HG02642 (cell line): ENCODE measurements around the gene CTDSPL.
"Not testable (repeated sequence)": the region's sequence is repeated elsewhere in the genome, so short reads cannot be mapped to it uniquely, and the experiment has no call there.

ENCODE experiments used
- ATAC-seq: cut with Tn5 transposase; IDR thresholded peaks from one replicate; pipeline ENCODE4 v1.9.1; 2021; ENCODE audit warnings: mild to moderate bottlenecking; ENCODE audit not compliant: unreplicated experiment, poor library complexity

CTDSPL gene, protein sequence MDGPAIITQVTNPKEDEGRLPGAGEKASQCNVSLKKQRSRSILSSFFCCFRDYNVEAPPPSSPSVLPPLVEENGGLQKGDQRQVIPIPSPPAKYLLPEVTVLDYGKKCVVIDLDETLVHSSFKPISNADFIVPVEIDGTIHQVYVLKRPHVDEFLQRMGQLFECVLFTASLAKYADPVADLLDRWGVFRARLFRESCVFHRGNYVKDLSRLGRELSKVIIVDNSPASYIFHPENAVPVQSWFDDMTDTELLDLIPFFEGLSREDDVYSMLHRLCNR

DNA sequence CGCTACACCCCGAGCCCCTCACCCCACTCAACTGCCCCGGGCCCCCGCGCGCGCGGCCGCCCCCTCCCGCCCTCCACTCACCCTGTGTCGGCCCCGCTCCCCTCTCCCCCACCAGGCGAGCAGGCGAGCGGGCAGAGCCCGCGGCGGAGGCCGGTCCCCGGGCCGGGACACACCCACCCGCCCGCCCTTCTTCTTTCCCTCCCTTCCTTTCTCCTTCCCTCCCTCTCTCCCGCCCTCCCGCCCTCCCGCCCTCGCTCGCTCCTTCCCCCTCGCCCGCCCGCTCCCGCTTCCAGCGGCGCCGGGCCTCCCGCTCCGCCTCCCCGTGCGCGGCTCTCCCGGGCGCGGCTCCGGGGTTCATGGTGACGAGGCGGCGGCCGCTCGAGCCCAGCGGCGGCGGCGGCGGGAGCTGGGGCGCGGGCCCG, at the start of gene CTDSPL:
CTDSPL (plus strand) TSS at position 261 of the 422 bp plus-strand sequence. CDS start 320 bp downstream, outside the sequence.
- no peak for ATAC-seq

DNA sequence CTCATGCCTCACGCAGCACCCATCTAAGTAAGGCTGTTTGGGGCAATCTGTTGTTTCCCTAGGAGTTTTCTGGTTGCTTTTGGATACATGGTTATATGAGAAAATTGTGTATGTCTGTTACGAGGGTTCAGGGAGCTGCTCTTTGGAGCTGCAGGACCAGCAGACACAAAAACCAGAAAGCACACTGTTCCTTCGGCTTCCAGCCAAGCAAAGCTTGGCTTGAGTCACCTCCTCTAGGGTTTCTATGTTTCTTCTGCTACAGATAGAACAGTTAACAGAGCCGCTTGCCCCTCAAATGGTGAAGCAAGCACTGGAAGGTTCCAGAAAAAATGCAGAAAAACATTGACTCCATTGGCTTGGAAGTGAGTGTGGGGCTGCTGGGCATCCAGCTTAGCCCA, 49.2 kb upstream of the CTDSPL start:
- ATAC-seq, result no peak

DNA sequence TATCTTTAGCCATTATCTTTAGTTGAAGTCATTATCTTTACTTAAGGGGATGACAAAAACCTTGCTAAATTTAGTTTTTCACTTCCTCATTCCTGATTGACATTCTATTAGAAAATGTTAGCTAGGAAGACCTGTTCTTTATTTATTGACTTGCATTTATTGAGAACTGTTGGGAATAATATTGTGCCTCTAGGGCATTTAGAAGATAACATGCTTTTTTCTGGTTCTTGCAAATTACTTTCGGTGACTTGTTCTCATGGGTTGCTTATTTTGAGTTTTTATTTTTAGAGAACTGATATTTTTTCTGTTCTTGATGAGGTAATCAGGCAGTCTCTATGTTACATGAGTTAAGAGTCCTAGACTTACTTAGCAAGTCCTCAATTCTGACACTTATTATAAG, 48.3 kb upstream of the CTDSPL start:
- ATAC-seq, result no peak

DNA sequence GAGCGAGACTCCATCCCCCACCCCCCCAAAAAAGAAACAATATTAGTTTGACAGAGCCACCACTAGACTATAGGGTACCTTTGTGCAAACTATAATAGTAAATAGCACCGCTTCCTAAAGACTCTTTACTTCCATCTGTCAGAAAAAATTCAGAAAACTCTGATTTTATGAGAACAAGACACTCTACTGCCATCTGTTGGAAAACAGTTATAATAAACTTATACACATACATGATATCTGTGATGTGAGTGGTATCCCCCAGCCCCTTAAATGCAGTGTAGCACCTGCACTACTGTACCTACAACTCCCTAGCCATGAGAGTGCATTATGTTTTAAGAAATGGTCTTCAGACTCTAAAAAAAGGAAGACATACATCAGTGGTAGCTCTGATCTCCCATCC, 47.1 kb upstream of the CTDSPL start:
- no peak for ATAC-seq

- ATAC-seq, result not testable (repeated sequence)
Observed at GRCh38 chr3:37815156-37815555, 46.5 kb upstream of the CTDSPL start.

GRCh38 chr3:37816271-37816670, 45.4 kb upstream of the CTDSPL start:
- no peak for ATAC-seq

GRCh38 chr3:37819591-37819990, 42.1 kb upstream of the CTDSPL start:
- no peak for ATAC-seq

DNA sequence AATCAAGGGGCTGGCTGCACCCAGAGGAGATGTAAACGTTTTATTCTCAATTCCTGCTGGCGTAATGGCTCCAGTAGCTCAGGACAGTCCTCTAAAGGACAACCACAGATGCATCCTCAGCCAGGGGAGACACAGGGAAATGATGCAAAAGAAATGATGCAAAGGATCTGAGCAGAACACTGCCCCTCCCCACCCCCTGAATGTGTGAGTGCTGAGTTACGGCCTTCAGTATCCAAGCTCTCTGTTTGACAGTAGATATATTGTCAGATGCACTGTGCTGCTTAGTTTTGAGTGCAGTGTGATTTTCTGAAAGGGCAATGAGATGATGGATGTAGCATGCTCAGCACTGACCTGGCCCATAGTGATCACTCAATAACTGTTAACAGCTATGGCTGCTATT, 41.4 kb upstream of the CTDSPL start:
- no peak for ATAC-seq

GRCh38 chr3:37823189-37823588, 38.5 kb upstream of the CTDSPL start:
- ATAC-seq, result no peak

- no peak for ATAC-seq
Observed at GRCh38 chr3:37824090-37824953, 37.4 kb upstream of the CTDSPL start.

GRCh38 chr3:37824954-37825328, 36.7 kb upstream of the CTDSPL start:
- ATAC-seq, result no peak

GRCh38 chr3:37825744-37826400, 35.8 kb upstream of the CTDSPL start:
- no peak for ATAC-seq

DNA sequence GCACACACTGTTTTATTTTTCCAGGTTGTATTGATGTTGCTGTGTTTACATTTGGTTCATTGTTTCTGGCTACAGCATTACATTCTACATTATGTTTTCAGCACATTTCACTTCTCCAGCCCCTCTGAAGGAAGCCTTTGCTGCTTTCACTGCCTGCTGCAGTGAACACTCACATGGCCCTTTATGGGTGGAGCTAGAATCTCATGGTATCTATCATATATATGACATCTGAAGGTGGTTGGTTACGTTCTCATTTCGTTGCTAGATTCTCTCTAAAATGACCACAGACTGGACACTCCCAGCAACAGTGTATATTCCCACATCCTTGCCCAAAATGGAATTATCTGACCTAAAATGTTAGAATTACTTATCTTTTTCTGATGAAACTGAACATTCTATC, 35.2 kb upstream of the CTDSPL start:
- ATAC-seq, result no peak

GRCh38 chr3:37826933-37827332, 34.7 kb upstream of the CTDSPL start:
- no peak for ATAC-seq

- no peak for ATAC-seq
Observed at GRCh38 chr3:37832480-37832879, 29.2 kb upstream of the CTDSPL start.

- ATAC-seq, result no peak
Observed at GRCh38 chr3:37833302-37834186, 28.1 kb upstream of the CTDSPL start.

DNA sequence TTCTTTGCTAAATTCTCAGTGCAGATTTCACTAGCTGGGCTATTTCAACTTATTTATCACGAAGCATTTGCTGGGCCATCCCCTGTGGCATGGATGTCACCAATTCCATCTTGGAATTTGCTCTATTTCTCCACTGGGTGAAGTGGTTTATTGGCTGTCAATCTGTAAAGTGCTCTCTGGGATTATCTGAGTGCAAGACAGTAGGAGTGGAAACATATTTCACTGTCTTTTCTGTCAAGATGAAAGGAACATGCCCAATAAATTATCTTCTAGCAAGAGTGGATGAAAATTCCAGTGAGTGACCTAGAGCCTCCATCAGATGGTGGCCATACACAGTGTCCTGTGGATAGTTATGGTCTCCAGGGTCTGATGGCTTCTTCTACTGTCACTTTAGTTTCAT, 25.1 kb upstream of the CTDSPL start:
- ATAC-seq, result no peak

GRCh38 chr3:37847689-37848088, 14.0 kb upstream of the CTDSPL start:
- ATAC-seq, result no peak

- ATAC-seq, result no peak
Observed at GRCh38 chr3:37849146-37849923, 12.3 kb upstream of the CTDSPL start.
